ENCODE measurements around the gene HK1.

HK1 gene

DNA sequence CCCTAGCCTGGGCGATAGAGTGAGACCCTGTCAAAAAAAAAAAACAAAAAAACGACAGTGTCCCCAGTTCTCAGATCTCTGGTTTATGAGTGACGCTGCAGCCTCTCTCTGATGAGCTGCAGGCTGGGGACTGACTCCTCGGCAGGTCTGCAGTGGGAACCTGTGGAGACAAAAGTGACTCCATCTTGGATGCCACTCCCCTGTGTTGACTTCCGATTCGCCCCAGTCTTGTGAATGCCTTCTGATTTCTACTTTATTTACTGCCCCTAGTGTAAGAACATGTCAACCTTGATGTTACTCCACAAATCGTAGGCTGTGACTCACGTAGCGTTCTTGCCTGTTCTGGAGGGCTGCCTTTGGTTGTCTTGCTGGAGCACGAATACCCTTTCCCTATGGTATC is 132.2 kb downstream of the HK1 start:
- no peak overlapping the region for H3K27ac Mint-ChIP-seq
- no peak for ATAC-seq
- peaks cover 51% of the 10 kb centered on the region for H3K4me1 Mint-ChIP-seq
- peaks cover 8% of the 10 kb centered on the region for H3K27me3 Mint-ChIP-seq
- no peak overlapping the region for H3K4me3 Mint-ChIP-seq
- H3K36me3 Mint-ChIP-seq = no peaks in the 10 kb centered on the region
- H3K9me3 Mint-ChIP-seq = no peaks in the 10 kb centered on the region

DNA sequence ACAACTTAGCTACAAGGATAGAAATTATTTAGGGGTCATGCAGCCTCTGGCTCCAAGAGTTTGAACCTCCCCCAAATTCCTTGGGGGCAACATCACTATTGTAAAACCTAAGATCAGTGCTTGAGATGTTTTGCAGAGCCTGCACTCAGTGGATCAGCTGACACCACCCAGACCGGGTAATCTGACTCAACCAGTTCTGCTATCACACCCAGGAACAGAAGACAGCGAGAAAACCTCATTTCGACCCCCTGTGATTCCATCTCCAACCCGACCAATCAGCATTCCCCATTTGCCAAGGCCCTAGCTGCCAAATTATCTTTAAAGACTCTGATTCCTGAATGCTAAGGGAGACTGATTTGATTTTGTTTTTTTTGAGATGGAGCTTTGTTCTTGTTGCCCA is 133.2 kb downstream of the HK1 start:
- Mint-ChIP-seq H3K36me3 (no peaks in the 10 kb centered on the region), H3K4me1 (peaks cover 48% of the 10 kb centered on the region), H3K27ac (no peak overlapping the region), H3K9me3 (no peaks in the 10 kb centered on the region), H3K4me3 (no peak overlapping the region), H3K27me3 (peaks cover 9% of the 10 kb centered on the region)
- ATAC-seq = no peak

DNA sequence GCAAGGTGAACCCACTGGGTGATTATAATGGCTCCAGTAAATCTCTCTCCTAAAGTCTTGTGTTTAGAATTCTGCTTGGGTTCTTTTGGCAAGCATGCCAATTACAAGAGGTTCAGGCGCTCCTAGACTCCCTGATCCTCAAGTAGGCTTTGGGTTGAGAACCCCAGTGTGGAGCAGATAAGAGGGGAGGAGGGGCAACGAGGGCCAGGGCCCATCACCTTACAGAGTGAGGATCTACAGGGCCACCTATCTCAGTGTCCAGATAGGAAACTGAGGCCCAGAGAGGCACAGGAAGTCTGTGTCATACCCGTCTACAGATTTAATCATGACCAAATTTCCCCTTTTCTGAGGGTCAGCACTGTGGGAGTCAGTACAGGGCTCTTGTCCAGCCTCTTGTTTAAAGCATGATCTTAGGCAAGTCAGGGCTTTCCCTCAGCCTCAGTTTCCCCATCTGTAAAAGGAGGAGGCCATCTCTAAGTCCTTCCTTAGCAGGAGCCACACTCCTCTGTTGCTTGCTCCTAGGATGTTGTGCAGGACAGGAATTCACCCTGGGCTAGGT is 134.0 kb downstream of the HK1 start:
- H3K36me3 Mint-ChIP-seq = no peaks in the 10 kb centered on the region
- no peaks in the 10 kb centered on the region for H3K9me3 Mint-ChIP-seq
- H3K4me3 Mint-ChIP-seq = no peak overlapping the region
- no peak overlapping the region for H3K27ac Mint-ChIP-seq
- ATAC-seq = no peak
- peaks cover 9% of the 10 kb centered on the region for H3K27me3 Mint-ChIP-seq
- H3K4me1 Mint-ChIP-seq = peaks cover 44% of the 10 kb centered on the region

DNA sequence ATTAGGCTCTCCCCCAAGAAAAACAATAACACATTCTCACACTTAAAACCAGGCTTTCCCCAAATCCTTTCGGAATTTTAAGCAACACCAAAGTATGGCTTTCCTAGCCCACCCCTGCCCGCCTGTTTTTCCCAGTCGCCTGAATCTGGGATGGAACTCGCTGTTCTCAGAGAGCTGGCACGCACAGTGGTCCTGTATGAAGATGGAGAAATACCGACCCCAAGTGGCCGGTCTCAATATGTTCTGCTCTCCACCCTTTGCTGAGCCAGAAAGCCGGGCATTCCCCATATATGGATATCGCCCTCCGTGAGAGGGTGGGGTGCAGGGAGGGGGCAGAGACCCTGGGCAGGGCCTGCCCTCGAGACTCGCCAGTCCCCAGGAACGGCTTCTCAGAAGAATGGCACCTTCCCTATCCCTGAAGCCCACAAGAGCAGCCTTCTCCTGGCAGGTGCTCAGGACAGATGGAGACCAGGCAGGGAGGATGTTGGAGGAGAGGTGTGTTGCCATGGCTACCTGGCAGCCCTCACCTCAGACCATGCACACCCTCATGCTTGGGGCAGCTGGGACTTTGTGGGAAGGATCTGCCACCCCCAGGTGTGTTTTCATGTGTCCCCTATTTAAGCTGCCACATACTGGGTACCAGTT is 135.0 kb downstream of the HK1 start:
- Mint-ChIP-seq H3K4me3 (no peak overlapping the region), H3K27ac (no peak overlapping the region), H3K27me3 (peaks cover 9% of the 10 kb centered on the region), H3K36me3 (no peaks in the 10 kb centered on the region), H3K4me1 (peaks cover 34% of the 10 kb centered on the region), H3K9me3 (no peaks in the 10 kb centered on the region)
- ATAC-seq = no peak

DNA sequence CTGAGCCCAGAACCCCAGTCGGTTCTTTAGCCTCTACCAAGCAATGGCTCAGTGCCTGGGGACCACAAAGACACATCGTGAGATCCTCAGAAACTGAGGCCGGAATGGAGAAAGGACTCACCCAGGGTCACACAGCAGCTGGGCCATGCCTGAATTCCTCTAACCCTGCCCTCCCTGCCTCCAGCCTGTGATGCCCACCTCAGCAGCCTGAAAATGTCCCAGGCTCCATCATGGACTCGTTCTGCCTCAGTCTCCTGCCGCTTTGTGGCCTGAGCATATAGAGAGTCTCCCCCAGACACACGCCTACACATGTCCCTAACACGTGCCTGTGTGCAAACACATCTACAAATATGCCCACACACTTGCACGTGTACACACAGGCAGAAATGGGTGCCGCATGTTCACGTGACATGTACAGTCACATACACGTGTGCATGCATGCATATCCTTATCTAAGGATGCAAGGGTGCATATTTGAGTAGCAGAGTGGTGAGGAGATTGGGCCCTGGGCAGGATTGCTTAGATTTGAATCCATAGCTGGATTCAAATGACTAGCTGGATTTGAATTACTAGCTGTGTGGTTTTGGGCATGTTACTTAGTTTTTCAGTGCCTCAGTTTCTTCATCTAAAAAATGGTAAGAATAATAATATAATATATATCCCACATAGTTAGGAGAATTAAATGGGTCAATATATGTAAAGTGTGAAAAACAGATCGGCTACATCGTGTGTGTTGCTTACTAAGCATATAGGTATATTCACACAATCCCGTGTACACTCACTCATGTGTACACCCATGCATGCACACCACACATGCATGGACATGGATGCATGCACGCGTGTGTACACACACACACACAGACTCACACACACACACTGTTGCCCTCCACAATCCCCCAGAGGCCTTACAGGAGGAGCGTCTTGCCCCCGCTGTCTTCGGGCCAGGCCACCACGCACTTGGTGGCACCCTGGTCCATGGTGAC is 136.0 kb downstream of the HK1 start:
- Mint-ChIP-seq H3K27ac (no peak overlapping the region), H3K4me3 (no peak overlapping the region), H3K27me3 (peaks cover 9% of the 10 kb centered on the region), H3K36me3 (no peaks in the 10 kb centered on the region), H3K9me3 (no peaks in the 10 kb centered on the region), H3K4me1 (peaks cover 24% of the 10 kb centered on the region)
- no peak for ATAC-seq

DNA sequence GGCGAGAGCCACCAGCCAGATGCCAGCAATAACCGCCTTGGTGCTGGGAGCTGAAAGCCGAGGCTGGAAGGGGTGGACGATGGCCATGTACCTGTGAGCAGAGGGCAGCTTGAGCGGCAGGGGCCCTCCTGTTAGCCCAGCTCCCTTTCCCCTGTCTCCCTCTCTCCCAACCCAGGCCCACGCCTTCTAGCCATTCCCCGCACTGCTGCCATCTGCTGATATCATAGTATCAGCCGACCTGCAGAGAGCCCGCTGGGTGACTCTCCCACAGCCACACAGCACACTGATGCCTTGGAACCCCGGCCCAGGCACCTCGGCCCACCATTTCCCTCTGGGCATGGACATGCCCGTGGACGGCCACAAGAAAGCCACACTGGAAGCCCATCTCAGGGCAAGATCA is 136.8 kb downstream of the HK1 start:
- H3K9me3 Mint-ChIP-seq = no peaks in the 10 kb centered on the region
- no peak overlapping the region for H3K27ac Mint-ChIP-seq
- no peak overlapping the region for H3K4me3 Mint-ChIP-seq
- peaks cover 9% of the 10 kb centered on the region for H3K27me3 Mint-ChIP-seq
- peaks cover 18% of the 10 kb centered on the region for H3K4me1 Mint-ChIP-seq
- ATAC-seq = no peak
- no peaks in the 10 kb centered on the region for H3K36me3 Mint-ChIP-seq

DNA sequence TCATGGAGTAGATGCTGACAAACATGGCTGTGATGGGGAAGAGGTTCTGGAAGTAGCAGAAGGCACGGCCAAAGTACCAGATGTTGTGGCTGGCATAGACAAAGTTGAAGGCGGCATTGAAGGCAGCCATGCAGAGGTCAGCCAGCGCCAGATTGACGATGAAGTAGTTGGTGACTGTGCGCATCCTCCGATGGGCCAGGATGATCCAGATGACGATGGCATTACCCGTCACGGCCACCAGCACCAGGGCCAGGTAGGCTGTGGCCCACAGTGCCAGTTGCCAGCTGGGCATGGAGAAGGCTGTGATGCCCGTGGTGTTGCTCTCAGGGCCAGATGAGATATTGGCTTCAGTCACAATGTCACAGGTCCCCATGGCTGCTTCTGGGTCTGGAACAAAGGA is 137.7 kb downstream of the HK1 start:
- no peak for ATAC-seq
- no peaks in the 10 kb centered on the region for H3K36me3 Mint-ChIP-seq
- H3K27me3 Mint-ChIP-seq = peaks cover 9% of the 10 kb centered on the region
- H3K4me3 Mint-ChIP-seq = no peak overlapping the region
- H3K27ac Mint-ChIP-seq = no peak overlapping the region
- peaks cover 10% of the 10 kb centered on the region for H3K4me1 Mint-ChIP-seq
- H3K9me3 Mint-ChIP-seq = no peaks in the 10 kb centered on the region

DNA sequence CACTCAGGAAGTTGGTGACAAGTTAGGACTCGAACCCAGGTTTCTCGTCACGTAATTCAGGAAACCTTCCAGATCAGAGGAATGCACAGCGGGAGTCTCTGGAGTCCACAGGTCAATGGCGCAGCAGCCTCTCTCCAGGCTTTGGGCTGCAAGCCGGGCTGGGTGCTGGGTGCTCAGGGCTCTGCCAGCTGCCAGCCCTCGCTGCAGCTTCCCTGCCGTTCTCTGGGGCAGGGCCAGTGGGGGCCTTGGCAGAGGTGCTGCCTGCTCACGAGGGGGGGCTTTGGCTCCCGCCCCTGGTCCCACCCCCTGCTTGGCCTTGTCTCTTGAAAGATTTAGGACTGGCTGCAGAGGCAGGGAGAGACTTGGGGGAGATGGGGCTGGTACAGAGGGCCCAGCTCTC is 138.4 kb downstream of the HK1 start, which contains the start of gene TACR2:
TACR2 (minus strand) TSS at position 224 of the 400 bp plus-strand sequence. CDS start 595 bp downstream, outside the sequence.
- peaks cover 9% of the 10 kb centered on the region for H3K27me3 Mint-ChIP-seq

DNA sequence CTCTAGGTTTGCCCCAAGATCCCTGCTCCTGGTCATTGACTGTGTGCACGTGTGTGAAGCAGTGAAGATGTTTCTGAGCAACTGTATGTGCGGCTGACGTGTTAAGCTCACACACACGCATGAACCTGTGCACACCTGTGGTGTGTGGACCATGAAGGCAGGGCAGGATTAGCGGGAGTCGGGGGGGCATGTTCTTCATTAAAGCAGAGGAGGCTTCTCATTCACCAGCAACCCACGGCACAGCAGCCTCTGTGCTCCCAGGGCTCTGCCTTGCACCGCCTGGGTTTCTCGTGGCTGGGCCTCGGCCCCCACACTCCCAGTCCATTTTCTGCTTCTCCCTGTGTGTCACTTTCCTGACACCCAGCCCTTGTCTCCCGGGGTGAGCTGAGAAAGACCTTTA is 139.2 kb downstream of the HK1 start:
- ATAC-seq = no peak
- H3K27ac Mint-ChIP-seq = no peak overlapping the region
- H3K36me3 Mint-ChIP-seq = no peaks in the 10 kb centered on the region
- peaks cover 9% of the 10 kb centered on the region for H3K27me3 Mint-ChIP-seq
- no peak overlapping the region for H3K4me3 Mint-ChIP-seq
- peaks cover 7% of the 10 kb centered on the region for H3K4me1 Mint-ChIP-seq
- H3K9me3 Mint-ChIP-seq = no peaks in the 10 kb centered on the region

More for the DNA sequence above, 138.4 kb downstream of the HK1 start, which contains the start of gene TACR2:
- Mint-ChIP-seq H3K4me1 (peaks cover 7% of the 10 kb centered on the region), H3K36me3 (no peaks in the 10 kb centered on the region), H3K27ac (no peak within 1 kb of the TSS), H3K9me3 (no peaks in the 10 kb centered on the region), H3K4me3 (no peak within 1 kb of the TSS)
- ATAC-seq = no peak

DNA sequence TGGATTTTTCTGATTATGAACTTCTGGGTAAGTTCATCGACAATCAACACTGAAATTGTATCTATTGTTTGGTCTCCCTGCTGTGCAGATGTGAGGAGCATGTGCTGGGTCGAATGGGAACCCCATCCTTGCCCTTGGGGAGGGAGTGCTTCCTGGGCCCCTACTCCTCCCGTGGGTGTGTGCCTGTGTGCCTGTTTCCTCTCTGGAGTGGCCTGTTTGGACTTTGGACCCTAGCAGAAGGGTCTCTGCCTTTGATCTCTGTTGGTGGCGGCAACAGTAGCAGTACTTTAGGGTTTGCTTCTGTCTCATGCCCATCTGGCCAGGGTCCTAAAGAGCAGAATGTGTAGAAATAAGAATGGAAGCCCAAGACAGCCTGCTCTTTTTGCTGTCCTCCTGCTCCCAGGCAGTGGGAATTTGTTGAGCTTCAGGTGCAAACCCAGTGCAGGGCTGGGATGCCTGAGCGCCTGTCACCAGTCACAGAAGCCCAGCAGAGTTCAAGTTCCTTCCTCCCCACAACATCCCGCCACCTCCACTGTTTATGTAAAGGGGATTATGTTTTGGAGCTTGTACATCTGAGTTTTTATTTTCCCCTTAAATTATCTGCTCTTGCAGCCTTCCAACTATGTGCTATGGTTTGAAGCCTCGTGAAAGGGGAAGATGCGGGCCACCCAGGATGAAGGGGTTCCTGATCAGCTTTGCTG is 139.9 kb downstream of the HK1 start:
- Mint-ChIP-seq H3K4me3 (no peak overlapping the region), H3K27ac (no peak overlapping the region), H3K9me3 (no peaks in the 10 kb centered on the region), H3K4me1 (peaks cover 4% of the 10 kb centered on the region), H3K27me3 (peaks cover 9% of the 10 kb centered on the region), H3K36me3 (no peaks in the 10 kb centered on the region)
- no peak for ATAC-seq

DNA sequence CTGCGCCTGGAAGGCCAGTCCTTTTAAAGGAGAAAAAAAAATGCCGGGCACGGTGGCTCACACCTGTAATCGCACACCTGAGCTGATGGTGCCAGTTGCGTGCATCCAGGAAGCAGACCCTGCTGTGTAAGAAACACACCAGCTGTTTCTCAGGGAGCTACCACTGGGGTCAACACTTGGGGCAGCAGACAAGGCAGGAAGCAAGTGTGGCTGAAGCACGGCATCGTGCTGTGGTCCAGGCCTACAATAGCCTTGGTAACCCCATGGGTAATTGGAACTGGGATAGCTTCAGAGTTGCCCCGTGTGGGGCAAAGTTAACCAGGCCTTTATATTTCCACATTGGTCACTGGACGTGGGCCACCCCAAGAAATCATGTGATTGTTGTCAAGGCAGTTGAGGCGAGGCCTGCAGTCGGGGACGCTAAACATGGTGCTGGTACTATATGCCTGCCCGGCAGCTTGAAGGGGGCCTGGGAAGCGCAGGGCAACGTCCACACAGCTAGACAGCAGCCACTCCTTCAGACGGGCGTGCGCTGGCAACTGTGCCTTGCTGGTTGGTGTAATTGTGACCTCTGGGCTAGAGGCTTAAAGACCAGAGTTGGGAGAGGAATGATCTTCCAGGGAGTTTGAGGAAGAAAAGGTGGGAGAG is 140.9 kb downstream of the HK1 start:
- peaks cover 6% of the 10 kb centered on the region for H3K4me1 Mint-ChIP-seq
- no peaks in the 10 kb centered on the region for H3K36me3 Mint-ChIP-seq
- H3K4me3 Mint-ChIP-seq = no peak overlapping the region

DNA sequence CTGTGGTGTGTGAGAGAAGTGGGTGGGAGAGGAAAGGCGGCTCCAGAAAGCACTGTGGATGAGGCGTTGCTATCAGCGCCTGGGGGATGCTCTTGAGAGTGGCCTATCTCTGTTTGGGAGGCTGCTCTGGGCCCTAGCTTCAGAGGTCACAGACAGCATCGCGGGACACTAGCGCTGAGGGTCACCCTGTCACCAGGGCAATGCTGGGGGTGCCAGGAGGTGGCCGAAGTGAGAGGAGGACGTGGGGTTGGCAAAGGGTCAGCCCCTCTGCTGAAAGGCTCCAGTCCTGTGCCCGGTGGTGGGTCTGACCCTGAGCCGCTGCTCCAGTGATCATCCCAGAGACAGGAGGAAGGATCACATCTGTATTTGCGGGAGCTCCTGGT is 141.4 kb downstream of the HK1 start:
- ATAC-seq = no peak
- H3K4me3 Mint-ChIP-seq = no peak overlapping the region
- no peaks in the 10 kb centered on the region for H3K36me3 Mint-ChIP-seq
- H3K27me3 Mint-ChIP-seq = peaks cover 9% of the 10 kb centered on the region
- peaks cover 3% of the 10 kb centered on the region for H3K9me3 Mint-ChIP-seq
- peaks cover 8% of the 10 kb centered on the region for H3K4me1 Mint-ChIP-seq
- H3K27ac Mint-ChIP-seq = no peak overlapping the region

More for the DNA sequence above, 140.9 kb downstream of the HK1 start:
- Mint-ChIP-seq H3K9me3 (peaks cover 3% of the 10 kb centered on the region), H3K27me3 (peaks cover 9% of the 10 kb centered on the region), H3K27ac (no peak overlapping the region)
- ATAC-seq = no peak

DNA sequence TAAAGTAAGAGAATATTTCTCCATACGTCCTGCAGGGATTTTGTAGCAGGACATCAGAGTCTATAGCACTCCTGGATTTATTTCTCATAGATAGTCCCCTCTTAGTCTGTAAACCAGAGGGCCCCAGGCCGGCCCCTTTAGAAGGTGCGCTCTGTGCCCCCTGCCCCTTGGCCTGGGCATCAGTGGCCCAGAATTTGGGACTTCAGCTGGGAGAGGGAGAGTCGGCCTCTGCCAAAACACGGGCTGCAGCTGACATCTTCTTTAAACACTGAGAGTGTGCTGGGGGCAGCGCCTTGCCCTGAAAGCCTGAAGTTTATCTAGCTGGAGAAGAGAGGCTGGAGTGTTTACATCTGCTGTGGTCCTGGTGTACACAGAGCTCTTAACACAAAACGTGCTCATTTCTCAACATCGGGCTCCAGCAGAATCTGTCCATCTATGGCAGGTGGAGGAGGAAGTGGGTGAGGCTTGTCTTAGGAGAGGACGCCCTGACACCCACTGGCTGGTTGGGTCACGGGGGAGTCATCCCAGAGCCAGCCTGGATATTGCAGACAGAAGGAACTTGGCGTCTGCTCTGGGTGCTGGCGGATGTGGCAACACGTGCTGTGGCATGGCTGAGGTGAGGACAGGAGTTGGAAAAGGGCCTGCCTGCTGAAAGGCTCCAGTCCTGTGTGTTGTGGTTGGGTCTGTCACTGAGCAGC is 143.5 kb downstream of the HK1 start:
- ATAC-seq = no peak
- Mint-ChIP-seq H3K4me1 (peaks cover 15% of the 10 kb centered on the region), H3K4me3 (no peak overlapping the region), H3K27ac (no peak overlapping the region), H3K36me3 (no peaks in the 10 kb centered on the region), H3K9me3 (peaks cover 3% of the 10 kb centered on the region), H3K27me3 (no peaks in the 10 kb centered on the region)

DNA sequence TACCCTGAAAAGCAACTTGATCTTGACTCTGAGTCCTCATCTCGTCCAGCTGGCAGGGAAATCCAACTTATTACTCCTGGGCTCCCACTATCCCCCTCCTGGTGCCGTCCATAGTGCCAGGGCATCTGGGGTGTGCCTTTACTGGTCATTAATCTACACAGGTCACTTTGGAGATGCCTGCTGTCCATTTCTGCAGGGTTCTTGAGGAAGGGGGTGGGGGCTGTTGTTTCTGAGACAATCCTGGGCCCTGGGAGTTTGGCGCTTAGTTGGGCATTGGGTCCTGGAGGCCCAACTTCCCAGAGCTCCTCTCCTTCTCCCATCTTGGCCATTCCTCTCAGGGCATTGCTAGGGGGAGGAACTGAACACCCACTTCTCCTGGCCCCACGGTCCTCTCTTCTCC is 144.4 kb downstream of the HK1 start:
- no peak overlapping the region for H3K27ac Mint-ChIP-seq
- H3K4me1 Mint-ChIP-seq = peaks cover 15% of the 10 kb centered on the region
- ATAC-seq = no peak
- no peaks in the 10 kb centered on the region for H3K36me3 Mint-ChIP-seq
- H3K9me3 Mint-ChIP-seq = peaks cover 3% of the 10 kb centered on the region
- H3K27me3 Mint-ChIP-seq = no peaks in the 10 kb centered on the region
- H3K4me3 Mint-ChIP-seq = no peak overlapping the region

Measured in stimulated activated memory B cell treated with anti-CD40 and anti-IgM and Interleukin-4, amounts not matched to agents 10 μg/mL and 1 μg/mL and 100 μg/mL, for 72 hours (primary cell).